ENCODE measurements around the gene AOC1.

AOC1 gene

DNA sequence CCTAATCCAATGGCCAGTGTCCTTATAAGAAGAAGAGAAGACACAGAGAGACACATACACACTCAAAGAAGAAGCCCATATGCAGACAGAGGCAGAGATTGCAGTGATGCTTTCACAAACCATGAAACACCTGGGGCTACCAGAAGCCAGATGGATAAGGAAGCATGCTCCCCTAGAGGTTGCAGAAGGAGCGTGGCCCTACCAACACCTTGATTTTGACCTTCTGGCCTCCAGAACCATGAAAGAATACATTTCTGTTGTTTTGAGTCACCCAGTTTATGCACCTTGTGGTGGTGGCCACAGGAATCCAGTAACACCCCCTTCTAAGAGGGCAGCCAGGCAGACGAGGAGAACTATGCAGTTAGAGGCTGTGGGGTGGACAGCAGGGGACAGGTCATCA, 43.5 kb downstream of the AOC1 start:
- TF ChIP-seq, protein P1, sequence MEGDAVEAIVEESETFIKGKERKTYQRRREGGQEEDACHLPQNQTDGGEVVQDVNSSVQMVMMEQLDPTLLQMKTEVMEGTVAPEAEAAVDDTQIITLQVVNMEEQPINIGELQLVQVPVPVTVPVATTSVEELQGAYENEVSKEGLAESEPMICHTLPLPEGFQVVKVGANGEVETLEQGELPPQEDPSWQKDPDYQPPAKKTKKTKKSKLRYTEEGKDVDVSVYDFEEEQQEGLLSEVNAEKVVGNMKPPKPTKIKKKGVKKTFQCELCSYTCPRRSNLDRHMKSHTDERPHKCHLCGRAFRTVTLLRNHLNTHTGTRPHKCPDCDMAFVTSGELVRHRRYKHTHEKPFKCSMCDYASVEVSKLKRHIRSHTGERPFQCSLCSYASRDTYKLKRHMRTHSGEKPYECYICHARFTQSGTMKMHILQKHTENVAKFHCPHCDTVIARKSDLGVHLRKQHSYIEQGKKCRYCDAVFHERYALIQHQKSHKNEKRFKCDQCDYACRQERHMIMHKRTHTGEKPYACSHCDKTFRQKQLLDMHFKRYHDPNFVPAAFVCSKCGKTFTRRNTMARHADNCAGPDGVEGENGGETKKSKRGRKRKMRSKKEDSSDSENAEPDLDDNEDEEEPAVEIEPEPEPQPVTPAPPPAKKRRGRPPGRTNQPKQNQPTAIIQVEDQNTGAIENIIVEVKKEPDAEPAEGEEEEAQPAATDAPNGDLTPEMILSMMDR (IDR thresholded peaks at IDR 0.05; ENCODE audit: low read depth, low read length, missing control alignments), result no peak
- no peak for DNase-seq (ENCODE audit: extremely low read depth, low read depth)
- H3K4me3 ChIP-seq (replicated peaks; ENCODE audit: low read depth, low read length), result no peak overlapping the region

DNA sequence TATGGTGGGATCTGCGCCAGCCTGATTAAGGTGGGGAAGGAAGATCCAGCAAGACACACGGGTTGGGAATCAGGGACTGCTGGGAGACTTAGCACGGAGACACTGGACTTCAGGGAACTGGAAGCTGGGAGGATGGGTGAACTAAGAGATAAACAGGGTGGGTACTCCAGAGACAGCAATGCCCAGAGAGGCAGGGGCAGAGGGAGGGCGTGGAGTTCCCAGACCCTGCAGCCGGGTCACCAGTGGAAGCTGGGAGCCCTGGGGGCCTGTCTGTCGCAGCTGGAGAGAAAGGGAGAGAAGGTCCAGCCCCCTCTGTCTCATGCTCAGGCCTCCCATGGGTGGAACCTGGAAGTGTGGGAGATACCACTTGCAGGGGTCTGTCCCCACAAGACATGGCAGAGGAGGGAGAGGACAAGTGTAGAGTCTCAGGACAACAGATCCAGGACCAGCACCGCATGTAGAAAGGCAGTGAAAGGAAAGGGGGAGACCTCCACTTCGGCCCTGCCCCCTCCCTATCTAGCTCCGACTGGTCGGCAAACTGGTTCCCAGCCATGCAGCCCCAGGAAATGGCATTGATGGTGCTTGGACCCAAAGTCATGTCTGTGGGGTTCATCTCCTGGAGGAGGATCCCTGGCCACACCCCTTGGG, 44.4 kb downstream of the AOC1 start:
- TF ChIP-seq, protein P1 (IDR thresholded peaks at IDR 0.05; ENCODE audit: low read depth, low read length, missing control alignments), result no peak

DNA sequence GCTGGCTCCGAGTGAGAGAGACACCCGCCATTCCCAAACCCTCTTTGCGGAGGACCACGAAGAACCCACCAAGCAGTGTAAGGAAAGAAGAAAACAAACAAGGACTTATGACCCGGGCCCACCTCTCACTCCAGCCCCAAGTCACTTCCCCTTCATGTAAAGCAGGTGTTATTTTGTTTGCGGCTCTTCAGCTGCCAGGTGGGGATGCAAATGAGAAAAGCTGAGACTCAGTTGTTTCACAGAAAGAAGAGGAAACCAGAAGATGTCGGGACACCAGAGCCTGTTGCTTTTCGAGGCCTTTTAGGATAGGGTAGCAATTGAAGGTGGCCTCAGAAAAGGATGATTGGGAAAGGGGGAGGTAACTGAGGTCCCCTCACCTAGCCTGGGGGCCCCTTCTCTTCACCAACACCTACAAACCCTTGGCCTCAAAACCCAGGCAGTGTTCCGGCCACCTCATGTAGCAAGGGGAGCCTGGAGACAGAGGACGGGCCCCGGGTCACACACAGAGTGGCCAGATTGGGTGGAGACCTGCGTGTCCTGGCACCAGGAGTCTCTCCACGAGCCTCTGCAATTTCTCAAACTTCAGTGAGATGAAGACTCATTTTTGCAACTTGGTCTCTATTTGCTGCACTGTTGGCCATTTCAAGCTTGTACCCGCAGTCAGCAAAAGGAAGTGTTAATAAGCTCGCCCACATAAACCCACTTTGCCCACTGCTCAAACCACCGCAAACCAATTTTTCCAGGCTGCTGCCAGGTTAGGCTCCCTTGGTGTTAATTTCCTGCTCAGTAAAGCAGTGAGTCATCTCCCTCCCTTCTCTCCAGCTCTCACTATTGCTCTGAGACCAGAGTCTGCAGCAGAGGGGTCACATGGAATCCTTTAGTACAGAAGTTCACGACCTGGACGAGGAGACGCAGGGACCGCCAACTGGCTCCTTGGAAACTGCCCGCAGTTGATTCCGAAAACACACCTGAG, 45.5 kb downstream of the AOC1 start:
- H3K4me3 ChIP-seq (replicated peaks; ENCODE audit: low read depth, low read length), result no peak overlapping the region
- TF ChIP-seq, protein P1 (IDR thresholded peaks at IDR 0.05; ENCODE audit: low read depth, low read length, missing control alignments), result no peak
- DNase-seq (ENCODE audit: extremely low read depth, low read depth), result no peak

More for the DNA sequence above, 44.4 kb downstream of the AOC1 start:
- no peak overlapping the region for H3K4me3 ChIP-seq (replicated peaks; ENCODE audit: low read depth, low read length)
- no peak for DNase-seq (ENCODE audit: extremely low read depth, low read depth)

DNA sequence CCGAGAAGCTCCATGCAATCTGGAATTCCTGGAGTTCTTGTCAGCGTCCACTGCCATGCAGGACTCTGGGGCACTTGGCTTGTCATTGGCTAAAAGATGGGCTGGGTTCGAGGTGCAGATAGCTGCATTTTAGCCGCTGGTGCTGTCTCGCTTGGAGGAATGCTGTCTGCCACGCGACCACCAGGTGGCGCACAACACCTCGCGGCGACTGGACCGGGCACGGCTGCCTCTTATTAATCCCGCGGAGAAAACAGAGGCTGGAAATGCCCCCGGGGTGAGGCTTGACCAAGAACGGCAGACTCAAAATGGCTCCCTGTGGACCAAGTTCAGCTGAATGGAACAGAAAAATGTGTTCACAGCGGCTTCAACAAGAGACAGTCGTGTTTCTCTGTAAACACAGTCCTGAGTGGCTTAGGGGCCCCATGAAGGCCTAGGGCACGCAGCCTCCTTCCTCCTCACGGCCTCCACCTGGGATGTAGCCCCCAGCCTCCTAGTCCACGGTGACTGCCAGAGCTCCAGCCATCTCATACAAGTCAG, 46.2 kb downstream of the AOC1 start:
- H3K4me3 ChIP-seq (replicated peaks; ENCODE audit: low read depth, low read length), result no peak overlapping the region
- DNase-seq (ENCODE audit: extremely low read depth, low read depth), result peak; percentile 19
- TF ChIP-seq, protein P1 (IDR thresholded peaks at IDR 0.05; ENCODE audit: low read depth, low read length, missing control alignments), result peak; percentile 88

DNA sequence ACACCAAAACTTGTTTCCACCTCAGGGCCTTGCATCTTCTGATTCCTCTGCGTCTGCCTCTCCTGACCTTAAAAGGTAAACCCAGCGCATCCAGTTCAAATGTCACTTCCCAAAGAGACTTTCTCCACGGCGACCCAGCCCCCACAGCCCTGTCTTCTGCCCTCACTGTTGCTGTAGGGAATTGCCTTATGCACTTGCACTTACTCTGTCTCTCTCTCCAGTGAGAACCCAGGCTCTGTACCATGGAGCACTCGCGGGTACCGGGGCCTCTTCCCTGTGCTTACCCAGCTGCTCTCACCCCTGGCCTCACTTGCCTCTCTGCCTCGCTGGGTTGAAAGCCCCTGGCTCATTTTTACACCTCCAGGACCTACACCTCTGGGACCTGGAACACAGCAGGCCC, 48.4 kb downstream of the AOC1 start:
- DNase-seq (ENCODE audit: extremely low read depth, low read depth), result no peak
- TF ChIP-seq, protein P1 (IDR thresholded peaks at IDR 0.05; ENCODE audit: low read depth, low read length, missing control alignments), result no peak
- H3K4me3 ChIP-seq (replicated peaks; ENCODE audit: low read depth, low read length), result no peak overlapping the region

DNA sequence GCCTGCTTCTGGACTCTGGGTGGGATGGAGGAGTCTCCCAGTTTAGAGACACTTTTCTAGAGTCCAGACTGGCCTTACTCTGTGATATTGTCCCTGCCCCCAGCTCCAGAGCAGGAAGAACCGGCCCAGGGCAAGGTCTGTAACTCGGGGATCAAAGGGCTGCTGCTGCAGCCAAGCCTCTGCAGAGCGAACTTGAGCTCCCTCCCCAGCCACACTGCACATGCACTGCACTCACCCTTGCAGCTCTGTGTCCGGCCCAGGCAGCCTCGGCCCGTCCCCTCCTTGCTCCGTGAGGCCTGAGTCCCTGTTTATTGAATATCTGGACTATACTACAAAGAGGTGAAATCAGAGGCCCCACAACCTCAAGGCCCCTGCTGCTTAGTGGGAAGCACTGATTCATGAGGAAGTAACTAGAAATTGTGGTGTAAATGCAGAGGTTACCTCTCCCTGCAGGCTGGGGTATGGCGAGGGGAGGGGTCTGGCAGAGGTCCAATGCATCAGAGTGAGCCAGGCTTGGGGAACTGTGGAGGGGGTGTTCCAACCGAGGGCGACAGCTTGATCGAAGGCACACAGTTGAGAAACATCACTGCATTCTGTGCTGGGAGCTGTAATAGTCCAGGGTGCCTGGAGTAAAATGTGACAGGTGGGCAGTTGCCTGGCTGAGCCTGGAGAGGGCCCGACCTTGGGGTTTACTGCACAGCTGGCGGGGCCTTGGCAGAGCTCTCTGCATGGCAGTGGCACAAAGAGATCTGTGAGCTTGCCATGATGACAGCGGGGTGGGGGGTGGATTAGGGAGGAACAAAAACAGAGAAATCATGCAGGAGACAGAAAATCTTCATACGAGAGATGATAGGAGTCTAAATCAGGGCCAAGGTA, 49.1 kb downstream of the AOC1 start:
- no peak for DNase-seq (ENCODE audit: extremely low read depth, low read depth)
- TF ChIP-seq, protein P1 (IDR thresholded peaks at IDR 0.05; ENCODE audit: low read depth, low read length, missing control alignments), result no peak
- H3K4me3 ChIP-seq (replicated peaks; ENCODE audit: low read depth, low read length), result no peak overlapping the region

All from HFF-Myc (cell line).